Pancreas (tissue), 10 donors: ENCODE measurements around the gene SLC16A3. TPM values are rescaled to one million over a fixed set of nuclear protein-coding genes. Genes with fewer than 3 reads are reported as not detected.

ENCODE experiments used
- ATAC-seq, 4 donors: fragments of 200-7000 bp; cut with Tn5 transposase; one replicate each; pipeline versions ENCODE4 v1.8.0 to v1.9.1; 2020; ENCODE audit warnings: mild to moderate bottlenecking in 4 of 4, moderate library complexity in 4 of 4
- DNase-seq, 6 donors: peaks; one replicate each; pipeline ENCODE4 v3.0.0-alpha.2; 2020
- FAIRE-seq: peaks from 2 replicates; lab custom pipeline; 2012; peaks lifted over from hg19 to GRCh38; lab: Jason Lieb, UNC
- H3K27ac ChIP-seq, 4 donors: fragments of 200-600 bp; sonication (generic); 1 replicate in 3 of 4; 2 replicates in 1 of 4; pipeline versions ENCODE4 v1.5.0 to v1.8.0; 2020
- H3K27me3 ChIP-seq, 4 donors: fragments of 200-600 bp; one replicate each; pipeline ENCODE4 v1.8.0; 2021
- H3K36me3 ChIP-seq, 3 donors: fragments of 200-600 bp; sonication (generic) in 1 of 3; one replicate each; pipeline versions ENCODE4 v1.5.0 to v1.8.0; 2020 to 2021
- H3K4me1 ChIP-seq, 3 donors: fragments of 200-600 bp; one replicate each; pipeline ENCODE4 v1.8.0; 2021
- H3K4me3 ChIP-seq, 4 donors: fragments of 200-600 bp; sonication (generic) in 2 of 4; one replicate each; pipeline versions ENCODE4 v1.5.0 to v1.8.0; 2020 to 2021
- H3K9me3 ChIP-seq, 4 donors: fragments of 200-600 bp; one replicate each; pipeline ENCODE4 v1.8.0; 2021
- WGBS, 2 donors: extraction: QIAGEN DNeasy Blood & Tissue Kit; methylation state at CpG; one replicate each; pipeline ENCODE4 v1.1.7; 2013; 5-methylcytosine and 5-hydroxymethylcytosine counted together
- intact Hi-C, 3 donors: fragments of 100-400 bp; cut with DNase I; formaldehyde crosslinking; loops; one replicate each; pipeline versions ENCODE4 v1.11.1 to v1.14.2; 2022
- polyA plus RNA-seq, 2 donors: library from polyadenylated mRNA; stranded (reverse); fragments of 200-250 nt; gene quantifications; one replicate each; pipeline ENCODE4 v1.2.3, GENCODE V29; 2013
- total RNA-seq, 6 donors: library from RNA; stranded (reverse); fragmentation: NEBNext Ultra II Directional in 4 of 6; extraction: Animal tissue kit (Norgen Biotek cat#: 25700) in 4 of 6; gene quantifications; one replicate each; pipeline versions ENCODE4 v1.2.1 to v1.2.4, GENCODE V29; 2021 to 2023
- TF ChIP-seq, protein P1 (sequence below), 4 donors: fragments of 200-600 bp; sonication (generic) in 3 of 4; IDR thresholded peaks; one replicate each; pipeline versions ENCODE4 v1.5.0 to v1.8.0; 2021; ENCODE audit warnings: antibody characterized with exemption in 4 of 4
- donor health status: healthy with polysubstance abuse.
- donor health status: DM: no; HTN: no; CAD: no; lungs with moderate emphysema.
- donor health status: DM: no; HTN: no; CAD: no.
- donor health status: control.
- donor health status: control.
- donor health status: Bipolar disorder and iron deficiency.
- donor health status: DM: yes; HTN: yes; CAD: no.
- donor health status: DM: no; HTN: no; CAD: no.
- donor health status: DM: no; HTN: no; CAD: no.
- donor health status: DM: yes; HTN: yes; CAD: no.

The SLC16A3 gene
- total and polyA plus RNA-seq, 8 donors: 1.2 to 22.8 (median 3.7) TPM

DNA sequence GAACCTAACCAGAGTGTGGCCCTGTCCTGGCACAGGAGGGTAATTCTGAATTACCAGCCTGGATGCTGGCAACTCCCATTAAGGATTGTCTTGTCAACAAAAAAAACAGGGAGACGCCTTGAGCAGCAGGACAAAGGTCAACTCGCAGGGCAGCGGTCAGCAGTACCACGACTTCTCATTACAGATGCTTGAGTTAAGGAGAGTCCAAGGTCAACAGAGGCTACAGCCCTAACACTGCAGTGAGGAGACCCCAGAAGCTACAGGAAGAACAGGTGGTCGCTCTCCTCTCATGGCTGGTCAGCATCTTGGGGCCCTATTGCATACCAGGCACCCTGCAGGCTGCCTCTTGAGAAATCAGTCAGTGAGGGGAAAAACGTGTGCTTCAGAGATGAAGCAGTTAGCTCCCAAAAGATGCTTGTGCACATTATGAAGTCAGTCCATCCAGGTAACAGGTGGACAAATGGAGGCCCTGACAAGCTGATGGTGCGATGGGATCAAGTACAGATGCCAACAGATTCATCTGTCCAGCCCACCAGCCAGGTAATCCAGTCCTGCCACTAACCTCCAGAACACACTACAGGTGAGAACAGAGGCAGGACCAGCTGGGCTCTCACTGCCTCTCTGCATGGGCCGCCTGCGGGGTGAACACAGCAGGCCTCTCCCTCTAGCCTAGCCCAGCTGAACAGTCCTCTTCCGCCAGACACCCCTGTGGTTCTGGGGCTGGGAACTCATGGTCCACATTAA is 40.5 kb downstream of the SLC16A3 start:
- H3K36me3 ChIP-seq: peaks cover 0 to 14% (median 0%) of the 10 kb centered on the region in 3 donors
- intact Hi-C loops: no loop called here
- TF ChIP-seq, protein P1, sequence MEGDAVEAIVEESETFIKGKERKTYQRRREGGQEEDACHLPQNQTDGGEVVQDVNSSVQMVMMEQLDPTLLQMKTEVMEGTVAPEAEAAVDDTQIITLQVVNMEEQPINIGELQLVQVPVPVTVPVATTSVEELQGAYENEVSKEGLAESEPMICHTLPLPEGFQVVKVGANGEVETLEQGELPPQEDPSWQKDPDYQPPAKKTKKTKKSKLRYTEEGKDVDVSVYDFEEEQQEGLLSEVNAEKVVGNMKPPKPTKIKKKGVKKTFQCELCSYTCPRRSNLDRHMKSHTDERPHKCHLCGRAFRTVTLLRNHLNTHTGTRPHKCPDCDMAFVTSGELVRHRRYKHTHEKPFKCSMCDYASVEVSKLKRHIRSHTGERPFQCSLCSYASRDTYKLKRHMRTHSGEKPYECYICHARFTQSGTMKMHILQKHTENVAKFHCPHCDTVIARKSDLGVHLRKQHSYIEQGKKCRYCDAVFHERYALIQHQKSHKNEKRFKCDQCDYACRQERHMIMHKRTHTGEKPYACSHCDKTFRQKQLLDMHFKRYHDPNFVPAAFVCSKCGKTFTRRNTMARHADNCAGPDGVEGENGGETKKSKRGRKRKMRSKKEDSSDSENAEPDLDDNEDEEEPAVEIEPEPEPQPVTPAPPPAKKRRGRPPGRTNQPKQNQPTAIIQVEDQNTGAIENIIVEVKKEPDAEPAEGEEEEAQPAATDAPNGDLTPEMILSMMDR (IDR thresholded peaks at IDR 0.05): no peak
- no peak for FAIRE-seq
- peak overlapping the region in 2 of 4 donors; percentile 86 to 92 for H3K27ac ChIP-seq
- no peak overlapping the region for H3K4me3 ChIP-seq
- peak in 1 of 6 donors; percentile 42 for DNase-seq
- no peaks in the 10 kb centered on the region for H3K9me3 ChIP-seq
- no peaks in the 10 kb centered on the region for H3K27me3 ChIP-seq
- peaks cover 50 to 68% (median 52%) of the 10 kb centered on the region in 3 donors for H3K4me1 ChIP-seq
- WGBS, 2 donors: 44 to 51% methylated on average over 10 of the region's 10 CpGs
- no peak for ATAC-seq

DNA sequence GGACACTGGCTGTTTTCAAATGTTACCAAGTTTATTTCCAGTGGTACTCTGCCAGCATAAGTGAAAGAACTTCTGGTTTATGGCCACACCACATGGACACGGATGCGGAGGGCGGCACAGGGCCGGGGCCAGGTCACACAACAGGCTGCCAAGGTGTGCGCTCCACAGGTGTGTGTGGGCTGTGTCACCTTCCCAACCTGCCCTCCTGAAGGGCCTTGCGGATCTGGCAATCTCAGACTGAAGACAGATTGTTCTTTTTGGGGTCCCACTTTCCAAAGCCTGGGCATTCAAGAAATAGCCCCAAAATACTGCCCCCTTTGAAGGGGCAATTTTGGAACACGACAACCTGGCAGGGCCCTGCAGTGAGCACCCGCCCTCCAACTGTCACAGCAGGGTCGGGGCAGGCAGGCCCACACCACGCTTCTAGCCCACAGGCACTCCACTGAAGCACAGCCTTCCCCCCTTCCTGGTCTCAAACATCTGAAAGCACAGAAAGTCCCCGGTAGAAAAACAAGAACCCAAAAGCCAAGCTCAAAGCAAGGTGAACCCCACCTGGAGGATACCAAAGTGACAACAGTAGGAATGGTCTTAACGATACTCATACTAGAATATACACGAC is 41.1 kb downstream of the SLC16A3 start:
- Histone ChIP-seq H3K27ac (peak overlapping the region in 1 of 4 donors; percentile 86), H3K4me3 (no peak overlapping the region), H3K4me1 (peaks cover 52 to 70% (median 52%) of the 10 kb centered on the region in 3 donors), H3K9me3 (no peaks in the 10 kb centered on the region), H3K27me3 (no peaks in the 10 kb centered on the region), H3K36me3 (peaks cover 0 to 7% (median 0%) of the 10 kb centered on the region in 3 donors)
- ATAC-seq (no peak), FAIRE-seq (no peak), DNase-seq (peak in 1 of 6 donors; percentile 60)
- 56 to 57% methylated on average over 13 of the region's 13 CpGs for WGBS, 2 donors
- intact Hi-C loops: no loop called here
- TF ChIP-seq, protein P1 (IDR thresholded peaks at IDR 0.05): no peak

DNA sequence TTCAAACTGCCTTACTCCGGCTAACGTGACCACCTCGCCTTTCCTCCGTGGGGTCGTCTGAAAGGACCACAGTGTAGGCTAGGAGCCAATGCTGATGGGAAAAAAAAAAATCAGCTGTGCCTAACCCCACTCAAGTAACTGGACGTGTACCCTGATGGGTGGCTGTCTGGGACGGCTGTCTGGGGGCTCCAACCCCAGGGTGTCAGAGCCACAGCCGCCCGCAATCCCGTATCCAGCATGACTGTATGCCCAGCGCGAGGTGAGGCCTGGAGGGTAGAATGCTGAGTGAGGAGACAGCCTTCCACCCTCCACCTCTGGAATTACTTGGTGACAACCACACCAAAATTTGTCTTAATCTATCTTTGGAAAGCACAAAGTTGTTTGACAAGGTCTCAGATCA is 41.8 kb downstream of the SLC16A3 start:
- DNase-seq: peak in 1 of 6 donors; percentile 45
- Histone ChIP-seq H3K4me3 (no peak overlapping the region), H3K27ac (no peak overlapping the region), H3K36me3 (peaks cover 0 to under 1% (median 0%) of the 10 kb centered on the region in 3 donors), H3K9me3 (no peaks in the 10 kb centered on the region), H3K4me1 (peaks cover 52 to 70% (median 52%) of the 10 kb centered on the region in 3 donors), H3K27me3 (no peaks in the 10 kb centered on the region)
- TF ChIP-seq, protein P1 (IDR thresholded peaks at IDR 0.05): no peak
- WGBS, 2 donors: 78 to 86% methylated on average over 12 of the region's 12 CpGs
- ATAC-seq: no peak
- intact Hi-C loops: no loop called here
- FAIRE-seq: no peak

DNA sequence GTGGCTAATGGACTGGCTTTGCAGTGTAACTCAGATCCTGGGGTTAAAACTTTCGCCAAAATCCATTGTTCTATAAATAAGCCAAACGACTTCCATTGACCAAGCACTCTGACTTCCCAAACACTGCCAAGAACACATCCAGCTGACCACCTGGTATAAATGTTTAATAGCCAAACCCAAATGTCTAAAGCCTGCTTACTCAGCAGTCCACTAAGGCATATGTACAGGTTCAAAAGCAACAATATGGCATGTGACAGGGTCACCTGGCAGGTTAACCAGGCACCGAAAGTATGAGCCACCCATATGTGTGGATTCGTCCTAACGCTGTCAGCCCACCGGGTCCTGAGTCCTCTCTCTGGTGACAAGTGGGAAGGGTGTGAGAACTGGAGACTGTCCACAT is 42.6 kb downstream of the SLC16A3 start:
- peak overlapping the region in 3 of 4 donors; percentile 97 to 99 (median 99) for H3K27ac ChIP-seq
- FAIRE-seq (no peak), ATAC-seq (no peak), DNase-seq (no peak)
- H3K4me1 ChIP-seq: peaks cover 48 to 64% (median 51%) of the 10 kb centered on the region in 3 donors
- TF ChIP-seq, protein P1 (IDR thresholded peaks at IDR 0.05): no peak
- H3K36me3 ChIP-seq: no peaks in the 10 kb centered on the region
- no peaks in the 10 kb centered on the region for H3K27me3 ChIP-seq
- no peaks in the 10 kb centered on the region for H3K9me3 ChIP-seq
- intact Hi-C loops: no loop called here
- peak overlapping the region in 2 of 4 donors; percentile 83 to 97 for H3K4me3 ChIP-seq
- 41 to 50% methylated on average over 6 of the region's 6 CpGs for WGBS, 2 donors
